ENCODE results near the gene KCNJ5.

GRCh38 chr11:128907585-128907984, 16.4 kb downstream of the KCNJ5 start:
- TF ChIP-seq ATF1 (CRISPR knock-in tag; IDR thresholded peaks at IDR 0.05): no peak
- TF ChIP-seq CTCF (IDR thresholded peaks at IDR 0.05): no peak
- TF ChIP-seq JUN (CRISPR knock-in tag; IDR thresholded peaks at IDR 0.05): no peak
- no peak for TF ChIP-seq ZBTB21 (CRISPR knock-in tag; IDR thresholded peaks at IDR 0.05; ENCODE audit: borderline replicate concordance)
- TF ChIP-seq STAT6 (CRISPR knock-in tag; conservative IDR thresholded peaks at IDR 0.05; ENCODE audit: low read depth): no peak
- no peak for TF ChIP-seq HMGA2 (CRISPR knock-in tag; IDR thresholded peaks at IDR 0.05)
- no peak for TF ChIP-seq ZNF232 (CRISPR knock-in tag; IDR thresholded peaks at IDR 0.05)
- TF ChIP-seq ZNF121 (CRISPR knock-in tag; IDR thresholded peaks at IDR 0.05): no peak
- no peak for TF ChIP-seq NR3C1 (CRISPR knock-in tag; conservative IDR thresholded peaks at IDR 0.05; ENCODE audit: low read depth)
- TF ChIP-seq SP1 (CRISPR knock-in tag; conservative IDR thresholded peaks at IDR 0.05): no peak
- no peak for TF ChIP-seq CREB1 (CRISPR knock-in tag; IDR thresholded peaks at IDR 0.05)
- TF ChIP-seq ZNF138 (CRISPR knock-in tag; conservative IDR thresholded peaks at IDR 0.05): no peak
- TF ChIP-seq IRF1 (CRISPR knock-in tag; IDR thresholded peaks at IDR 0.05): no peak
- no peak for TF ChIP-seq HMGXB4 (CRISPR knock-in tag; IDR thresholded peaks at IDR 0.05)

Measured in WTC11 (cell line).